Parathyroid adenoma (tissue), 2 donors: Measurements from ENCODE around the gene SPAG16.

Source experiments
- H2AFZ ChIP-seq: fragments of 300-600 bp; sonication (generic); one replicate; pipeline ENCODE4 v1.7.0; 2017; ENCODE audit warnings: antibody characterized with exemption, mild to moderate bottlenecking
- H3K27ac ChIP-seq: fragments of 300-600 bp; sonication (generic); one replicate; pipeline ENCODE4 v1.7.0; 2017
- H3K27me3 ChIP-seq: fragments of 300-600 bp; sonication (generic); one replicate; pipeline ENCODE4 v1.7.0; 2017; ENCODE audit warnings: low read length; ENCODE audit not compliant: control insufficient read depth, insufficient read depth
- H3K36me3 ChIP-seq: fragments of 300-600 bp; sonication (generic); one replicate; pipeline ENCODE4 v1.7.0; 2017; ENCODE audit warnings: low read length; ENCODE audit not compliant: control insufficient read depth, insufficient read depth
- H3K4me1 ChIP-seq: fragments of 300-600 bp; sonication (generic); one replicate; pipeline ENCODE4 v1.7.0; 2017; ENCODE audit warnings: control low read depth
- H3K4me2 ChIP-seq: fragments of 300-600 bp; sonication (generic); one replicate; pipeline ENCODE4 v1.7.0; 2017; ENCODE audit warnings: low read length
- H3K4me3 ChIP-seq: fragments of 300-600 bp; sonication (generic); one replicate; pipeline ENCODE4 v1.7.0; 2017; ENCODE audit warnings: low read depth, low read length
- H3K79me2 ChIP-seq: fragments of 300-600 bp; sonication (generic); one replicate; pipeline ENCODE4 v1.7.0; 2017; ENCODE audit warnings: control low read depth
- H3K9ac ChIP-seq: fragments of 300-600 bp; sonication (generic); one replicate; pipeline ENCODE4 v1.7.0; 2017; ENCODE audit warnings: mild to moderate bottlenecking
- H3K9me3 ChIP-seq: fragments of 300-600 bp; sonication (generic); one replicate; pipeline ENCODE4 v1.7.0; 2017; ENCODE audit warnings: low read length; ENCODE audit not compliant: control insufficient read depth
- CTCF ChIP-seq: fragments of 300-600 bp; sonication (generic); IDR thresholded peaks from one replicate; pipeline ENCODE4 v1.7.0; 2017; ENCODE audit warnings: antibody characterized with exemption, mild to moderate bottlenecking
- donor health status: primary hyperparathyroidism.

Gene SPAG16

GRCh38 chr2:214184461-214184860, 900.2 kb downstream of the SPAG16 start:
- peaks cover 6% of the 10 kb centered on the region for H3K4me1 ChIP-seq
- no peak overlapping the region for H3K4me3 ChIP-seq
- H3K9ac ChIP-seq = no peak overlapping the region
- no peak overlapping the region for H2AFZ ChIP-seq
- no peak overlapping the region for H3K4me2 ChIP-seq
- TF ChIP-seq CTCF = no peak
- H3K9me3 ChIP-seq = no peaks in the 10 kb centered on the region
- H3K79me2 ChIP-seq = no peaks in the 10 kb centered on the region
- H3K27me3 ChIP-seq = no peaks in the 10 kb centered on the region
- no peak overlapping the region for H3K27ac ChIP-seq
- no peaks in the 10 kb centered on the region for H3K36me3 ChIP-seq

- no peak overlapping the region for H2AFZ ChIP-seq
- no peak overlapping the region for H3K27ac ChIP-seq
- H3K27me3 ChIP-seq = no peaks in the 10 kb centered on the region
- H3K9ac ChIP-seq = no peak overlapping the region
- no peak overlapping the region for H3K4me2 ChIP-seq
- H3K4me3 ChIP-seq = no peak overlapping the region
- TF ChIP-seq CTCF = no peak
- H3K36me3 ChIP-seq = no peaks in the 10 kb centered on the region
- peaks cover 6% of the 10 kb centered on the region for H3K4me1 ChIP-seq
- H3K79me2 ChIP-seq = no peaks in the 10 kb centered on the region
- no peaks in the 10 kb centered on the region for H3K9me3 ChIP-seq
Observed at GRCh38 chr2:214185546-214185945, 901.3 kb downstream of the SPAG16 start.

- Histone ChIP-seq H3K79me2 (no peaks in the 10 kb centered on the region), H3K4me2 (no peak overlapping the region), H3K9me3 (no peaks in the 10 kb centered on the region), H3K27me3 (no peaks in the 10 kb centered on the region), H2AFZ (no peak overlapping the region), H3K4me3 (no peak overlapping the region), H3K27ac (no peak overlapping the region), H3K4me1 (peaks cover 4% of the 10 kb centered on the region), H3K9ac (no peak overlapping the region), H3K36me3 (no peaks in the 10 kb centered on the region)
- no peak for TF ChIP-seq CTCF
Observed at GRCh38 chr2:214192711-214193110, 908.4 kb downstream of the SPAG16 start.

- Histone ChIP-seq H3K27ac (no peak overlapping the region), H3K9ac (no peak overlapping the region), H3K79me2 (no peaks in the 10 kb centered on the region), H3K36me3 (no peaks in the 10 kb centered on the region), H2AFZ (no peak overlapping the region), H3K9me3 (no peaks in the 10 kb centered on the region), H3K4me2 (no peak overlapping the region), H3K27me3 (no peaks in the 10 kb centered on the region), H3K4me1 (peaks cover 4% of the 10 kb centered on the region), H3K4me3 (no peak overlapping the region)
- no peak for TF ChIP-seq CTCF
Observed at GRCh38 chr2:214193943-214194342, 909.7 kb downstream of the SPAG16 start.

- H3K4me3 ChIP-seq = no peak overlapping the region
- no peaks in the 10 kb centered on the region for H3K27me3 ChIP-seq
- H3K79me2 ChIP-seq = no peaks in the 10 kb centered on the region
- H3K4me2 ChIP-seq = no peak overlapping the region
- TF ChIP-seq CTCF = no peak
- H3K9ac ChIP-seq = no peak overlapping the region
- H2AFZ ChIP-seq = no peak overlapping the region
- H3K4me1 ChIP-seq = no peaks in the 10 kb centered on the region
- H3K27ac ChIP-seq = no peak overlapping the region
- no peaks in the 10 kb centered on the region for H3K36me3 ChIP-seq
- H3K9me3 ChIP-seq = peaks cover 2% of the 10 kb centered on the region
Observed at GRCh38 chr2:214196260-214196659, 912.0 kb downstream of the SPAG16 start.
